GM21619 (cell line): ENCODE measurements around the gene TBC1D1.

Experiments used
- ATAC-seq: cut with Tn5 transposase; IDR thresholded peaks from one replicate; pipeline ENCODE4 v1.9.1; 2021; ENCODE audit not compliant: unreplicated experiment

TBC1D1 gene

GRCh38 chr4:38161208-38162113, 270.6 kb downstream of the TBC1D1 start:
- no peak for ATAC-seq

GRCh38 chr4:38162240-38162784, 271.4 kb downstream of the TBC1D1 start:
- no peak for ATAC-seq

- no peak for ATAC-seq
Observed at GRCh38 chr4:38163216-38164006, 272.5 kb downstream of the TBC1D1 start.

- no peak for ATAC-seq
Observed at GRCh38 chr4:38164346-38164745, 273.5 kb downstream of the TBC1D1 start.

GRCh38 chr4:38166082-38166481, 275.2 kb downstream of the TBC1D1 start:
- ATAC-seq = no peak

GRCh38 chr4:38166768-38167167, 275.9 kb downstream of the TBC1D1 start:
- no peak for ATAC-seq

GRCh38 chr4:38167973-38168372, 277.1 kb downstream of the TBC1D1 start:
- ATAC-seq = no peak

- no peak for ATAC-seq
Observed at GRCh38 chr4:38169524-38169923, 278.6 kb downstream of the TBC1D1 start.

GRCh38 chr4:38170338-38171169, 279.7 kb downstream of the TBC1D1 start:
- no peak for ATAC-seq

- ATAC-seq = no peak
Observed at GRCh38 chr4:38172078-38172477, 281.2 kb downstream of the TBC1D1 start.

- no peak for ATAC-seq
Observed at GRCh38 chr4:38173935-38174518, 283.1 kb downstream of the TBC1D1 start.

GRCh38 chr4:38174801-38175200, 283.9 kb downstream of the TBC1D1 start:
- no peak for ATAC-seq

- no peak for ATAC-seq
Observed at GRCh38 chr4:38176165-38176564, 285.3 kb downstream of the TBC1D1 start.

GRCh38 chr4:38177035-38177546, 286.2 kb downstream of the TBC1D1 start:
- ATAC-seq = no peak

- ATAC-seq = no peak
Observed at GRCh38 chr4:38177641-38178391, 286.9 kb downstream of the TBC1D1 start.

GRCh38 chr4:38178392-38178995, 287.6 kb downstream of the TBC1D1 start:
- ATAC-seq = no peak

GRCh38 chr4:38179690-38180377, 288.9 kb downstream of the TBC1D1 start:
- peak; percentile 73 for ATAC-seq

- ATAC-seq = no peak
Observed at GRCh38 chr4:38180456-38180855, 289.6 kb downstream of the TBC1D1 start.

GRCh38 chr4:38181286-38181685, 290.4 kb downstream of the TBC1D1 start:
- ATAC-seq = no peak
